ENCODE measurements around the gene UBTD1.

UBTD1 gene

GRCh38 chr10:97511711-97512440 is 13.2 kb downstream of the UBTD1 start:
- no peaks in the 10 kb centered on the region for H3K36me3 ChIP-seq (ENCODE audit: control insufficient read depth in 2 of 2, insufficient read depth in 2 of 2, low read length in 2 of 2)
- no peak overlapping the region for H3K9ac ChIP-seq (ENCODE audit: low read depth in 1 of 2, low read length in 2 of 2)
- H3K27me3 ChIP-seq (ENCODE audit: control insufficient read depth in 2 of 2, insufficient read depth in 2 of 2, low read length in 2 of 2) = no peaks in the 10 kb centered on the region
- H3K4me1 ChIP-seq (ENCODE audit: control insufficient read depth in 2 of 2, insufficient read depth in 2 of 2, low read length in 2 of 2) = no peaks in the 10 kb centered on the region
- H3K4me3 ChIP-seq (ENCODE audit: low read length in 2 of 2) = no peak overlapping the region
- H3K27ac ChIP-seq (ENCODE audit: low read depth in 2 of 2, low read length in 2 of 2) = no peak overlapping the region
- H3K9me3 ChIP-seq (ENCODE audit: control insufficient read depth in 2 of 2, low read length in 2 of 2) = no peaks in the 10 kb centered on the region

GRCh38 chr10:97512993-97513392 is 14.3 kb downstream of the UBTD1 start:
- no peak overlapping the region for H3K9ac ChIP-seq (ENCODE audit: low read depth in 1 of 2, low read length in 2 of 2)

DNA sequence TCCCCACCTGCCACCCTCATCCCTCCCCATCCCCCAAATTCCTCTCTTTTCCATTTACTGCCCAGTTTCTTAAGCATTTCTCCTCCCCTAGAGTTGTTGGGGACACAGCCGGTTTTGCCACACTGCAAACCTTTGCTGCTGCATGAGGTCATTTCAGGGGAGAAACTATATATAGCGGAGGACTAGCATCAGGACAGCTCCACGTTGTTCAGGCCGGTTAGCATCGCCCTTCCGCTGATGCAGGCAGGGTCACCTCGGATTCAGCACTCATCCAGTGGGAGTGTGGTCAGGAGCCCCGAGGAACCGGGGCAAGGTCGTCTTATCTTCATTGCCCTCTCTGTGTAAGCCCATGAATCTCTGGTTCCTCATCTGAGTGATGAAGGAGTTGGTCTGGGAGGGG is 15.6 kb downstream of the UBTD1 start:
- Histone ChIP-seq H3K27me3 (ENCODE audit: control insufficient read depth in 2 of 2, insufficient read depth in 2 of 2, low read length in 2 of 2) (no peaks in the 10 kb centered on the region), H3K27ac (ENCODE audit: low read depth in 2 of 2, low read length in 2 of 2) (no peak overlapping the region), H3K4me1 (ENCODE audit: control insufficient read depth in 2 of 2, insufficient read depth in 2 of 2, low read length in 2 of 2) (no peaks in the 10 kb centered on the region), H3K9ac (ENCODE audit: low read depth in 1 of 2, low read length in 2 of 2) (no peak overlapping the region), H3K36me3 (ENCODE audit: control insufficient read depth in 2 of 2, insufficient read depth in 2 of 2, low read length in 2 of 2) (no peaks in the 10 kb centered on the region), H3K4me3 (ENCODE audit: low read length in 2 of 2) (no peak overlapping the region), H3K9me3 (ENCODE audit: control insufficient read depth in 2 of 2, low read length in 2 of 2) (no peaks in the 10 kb centered on the region)

More at GRCh38 chr10:97512993-97513392, 14.3 kb downstream of the UBTD1 start:
- Histone ChIP-seq H3K27me3 (ENCODE audit: control insufficient read depth in 2 of 2, insufficient read depth in 2 of 2, low read length in 2 of 2) (no peaks in the 10 kb centered on the region), H3K4me1 (ENCODE audit: control insufficient read depth in 2 of 2, insufficient read depth in 2 of 2, low read length in 2 of 2) (no peaks in the 10 kb centered on the region), H3K27ac (ENCODE audit: low read depth in 2 of 2, low read length in 2 of 2) (no peak overlapping the region), H3K4me3 (ENCODE audit: low read length in 2 of 2) (no peak overlapping the region), H3K9me3 (ENCODE audit: control insufficient read depth in 2 of 2, low read length in 2 of 2) (no peaks in the 10 kb centered on the region), H3K36me3 (ENCODE audit: control insufficient read depth in 2 of 2, insufficient read depth in 2 of 2, low read length in 2 of 2) (no peaks in the 10 kb centered on the region)

GRCh38 chr10:97515271-97515978 is 16.7 kb downstream of the UBTD1 start:
- Histone ChIP-seq H3K36me3 (ENCODE audit: control insufficient read depth in 2 of 2, insufficient read depth in 2 of 2, low read length in 2 of 2) (no peaks in the 10 kb centered on the region), H3K4me3 (ENCODE audit: low read length in 2 of 2) (no peak overlapping the region), H3K9me3 (ENCODE audit: control insufficient read depth in 2 of 2, low read length in 2 of 2) (no peaks in the 10 kb centered on the region), H3K27me3 (ENCODE audit: control insufficient read depth in 2 of 2, insufficient read depth in 2 of 2, low read length in 2 of 2) (no peaks in the 10 kb centered on the region), H3K27ac (ENCODE audit: low read depth in 2 of 2, low read length in 2 of 2) (no peak overlapping the region), H3K9ac (ENCODE audit: low read depth in 1 of 2, low read length in 2 of 2) (no peak overlapping the region), H3K4me1 (ENCODE audit: control insufficient read depth in 2 of 2, insufficient read depth in 2 of 2, low read length in 2 of 2) (no peaks in the 10 kb centered on the region)

DNA sequence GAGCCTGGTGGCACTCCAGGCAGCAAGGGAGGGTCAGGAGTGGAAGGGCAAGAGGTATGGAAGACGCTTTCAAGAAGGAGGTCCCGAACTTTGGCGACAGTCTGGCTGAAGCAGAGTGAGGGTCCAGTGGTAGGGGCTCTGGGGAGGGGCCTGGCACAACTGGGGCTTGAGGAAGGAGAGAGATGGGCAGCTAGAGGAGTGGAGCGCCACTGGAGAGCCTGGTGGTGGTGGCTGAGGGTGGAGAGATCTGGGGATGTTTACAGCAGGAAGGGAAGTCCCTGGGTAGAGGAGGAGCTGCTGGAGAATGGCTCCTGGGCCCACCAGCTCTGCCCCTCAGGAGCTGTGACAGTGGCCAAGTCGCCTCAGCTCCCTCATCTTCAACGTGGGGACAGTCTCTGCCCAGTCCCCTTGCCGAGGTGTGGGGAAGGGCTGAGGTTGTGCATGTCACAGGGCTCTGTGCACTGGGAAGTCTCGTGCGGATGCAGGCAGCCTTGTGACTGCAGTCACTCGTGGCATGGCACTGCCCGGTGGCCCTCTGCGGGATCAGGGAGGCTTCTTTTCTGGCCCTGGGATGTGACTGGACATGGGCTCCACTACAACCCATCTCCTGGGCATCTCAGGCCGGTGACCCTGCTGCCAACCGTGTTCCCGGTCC is 18.5 kb downstream of the UBTD1 start:
- Histone ChIP-seq H3K27me3 (ENCODE audit: control insufficient read depth in 2 of 2, insufficient read depth in 2 of 2, low read length in 2 of 2) (no peaks in the 10 kb centered on the region), H3K4me3 (ENCODE audit: low read length in 2 of 2) (no peak overlapping the region), H3K36me3 (ENCODE audit: control insufficient read depth in 2 of 2, insufficient read depth in 2 of 2, low read length in 2 of 2) (no peaks in the 10 kb centered on the region), H3K27ac (ENCODE audit: low read depth in 2 of 2, low read length in 2 of 2) (no peak overlapping the region), H3K9me3 (ENCODE audit: control insufficient read depth in 2 of 2, low read length in 2 of 2) (no peaks in the 10 kb centered on the region), H3K4me1 (ENCODE audit: control insufficient read depth in 2 of 2, insufficient read depth in 2 of 2, low read length in 2 of 2) (no peaks in the 10 kb centered on the region), H3K9ac (ENCODE audit: low read depth in 1 of 2, low read length in 2 of 2) (no peak overlapping the region)

- Histone ChIP-seq H3K4me3 (ENCODE audit: low read length in 2 of 2) (no peak overlapping the region), H3K27ac (ENCODE audit: low read depth in 2 of 2, low read length in 2 of 2) (no peak overlapping the region)
These were observed 19.1 kb downstream of the UBTD1 start for GRCh38 chr10:97517778-97518300.

GRCh38 chr10:97518301-97519043 is 19.7 kb downstream of the UBTD1 start:
- H3K9me3 ChIP-seq (ENCODE audit: control insufficient read depth in 2 of 2, low read length in 2 of 2) = no peaks in the 10 kb centered on the region
- H3K36me3 ChIP-seq (ENCODE audit: control insufficient read depth in 2 of 2, insufficient read depth in 2 of 2, low read length in 2 of 2) = no peaks in the 10 kb centered on the region
- no peaks in the 10 kb centered on the region for H3K4me1 ChIP-seq (ENCODE audit: control insufficient read depth in 2 of 2, insufficient read depth in 2 of 2, low read length in 2 of 2)
- no peaks in the 10 kb centered on the region for H3K27me3 ChIP-seq (ENCODE audit: control insufficient read depth in 2 of 2, insufficient read depth in 2 of 2, low read length in 2 of 2)
- no peak overlapping the region for H3K4me3 ChIP-seq (ENCODE audit: low read length in 2 of 2)
- H3K9ac ChIP-seq (ENCODE audit: low read depth in 1 of 2, low read length in 2 of 2) = no peak overlapping the region
- H3K27ac ChIP-seq (ENCODE audit: low read depth in 2 of 2, low read length in 2 of 2) = no peak overlapping the region

More at GRCh38 chr10:97517778-97518300, 19.1 kb downstream of the UBTD1 start:
- H3K9ac ChIP-seq (ENCODE audit: low read depth in 1 of 2, low read length in 2 of 2) = no peak overlapping the region
- H3K27me3 ChIP-seq (ENCODE audit: control insufficient read depth in 2 of 2, insufficient read depth in 2 of 2, low read length in 2 of 2) = no peaks in the 10 kb centered on the region
- H3K9me3 ChIP-seq (ENCODE audit: control insufficient read depth in 2 of 2, low read length in 2 of 2) = no peaks in the 10 kb centered on the region
- H3K36me3 ChIP-seq (ENCODE audit: control insufficient read depth in 2 of 2, insufficient read depth in 2 of 2, low read length in 2 of 2) = no peaks in the 10 kb centered on the region
- no peaks in the 10 kb centered on the region for H3K4me1 ChIP-seq (ENCODE audit: control insufficient read depth in 2 of 2, insufficient read depth in 2 of 2, low read length in 2 of 2)

- Histone ChIP-seq H3K27ac (ENCODE audit: low read depth in 2 of 2, low read length in 2 of 2) (no peak overlapping the region), H3K4me3 (ENCODE audit: low read length in 2 of 2) (no peak overlapping the region), H3K9me3 (ENCODE audit: control insufficient read depth in 2 of 2, low read length in 2 of 2) (no peaks in the 10 kb centered on the region), H3K36me3 (ENCODE audit: control insufficient read depth in 2 of 2, insufficient read depth in 2 of 2, low read length in 2 of 2) (no peaks in the 10 kb centered on the region), H3K9ac (ENCODE audit: low read depth in 1 of 2, low read length in 2 of 2) (no peak overlapping the region), H3K27me3 (ENCODE audit: control insufficient read depth in 2 of 2, insufficient read depth in 2 of 2, low read length in 2 of 2) (no peaks in the 10 kb centered on the region), H3K4me1 (ENCODE audit: control insufficient read depth in 2 of 2, insufficient read depth in 2 of 2, low read length in 2 of 2) (no peaks in the 10 kb centered on the region)
These were observed 20.6 kb downstream of the UBTD1 start for GRCh38 chr10:97519342-97519741.

GRCh38 chr10:97520520-97520919 is 21.8 kb downstream of the UBTD1 start:
- Histone ChIP-seq H3K4me3 (ENCODE audit: low read length in 2 of 2) (no peak overlapping the region), H3K4me1 (ENCODE audit: control insufficient read depth in 2 of 2, insufficient read depth in 2 of 2, low read length in 2 of 2) (no peaks in the 10 kb centered on the region), H3K9ac (ENCODE audit: low read depth in 1 of 2, low read length in 2 of 2) (no peak overlapping the region), H3K27me3 (ENCODE audit: control insufficient read depth in 2 of 2, insufficient read depth in 2 of 2, low read length in 2 of 2) (no peaks in the 10 kb centered on the region), H3K36me3 (ENCODE audit: control insufficient read depth in 2 of 2, insufficient read depth in 2 of 2, low read length in 2 of 2) (no peaks in the 10 kb centered on the region), H3K27ac (ENCODE audit: low read depth in 2 of 2, low read length in 2 of 2) (no peak overlapping the region), H3K9me3 (ENCODE audit: control insufficient read depth in 2 of 2, low read length in 2 of 2) (no peaks in the 10 kb centered on the region)
